ENCODE measurements around the gene MORC3.
"Not testable (repeated sequence)": the region's sequence is repeated elsewhere in the genome, so short reads cannot be mapped to it uniquely, and the experiment has no call there.

MORC3 gene

GRCh38 chr21:36319767-36320420, at the start of gene MORC3:
MORC3 (plus strand) TSS chr21:36320197; CDS start chr21:36320265, 68 bp downstream.
- DNase-seq: peak; percentile 98

DNA sequence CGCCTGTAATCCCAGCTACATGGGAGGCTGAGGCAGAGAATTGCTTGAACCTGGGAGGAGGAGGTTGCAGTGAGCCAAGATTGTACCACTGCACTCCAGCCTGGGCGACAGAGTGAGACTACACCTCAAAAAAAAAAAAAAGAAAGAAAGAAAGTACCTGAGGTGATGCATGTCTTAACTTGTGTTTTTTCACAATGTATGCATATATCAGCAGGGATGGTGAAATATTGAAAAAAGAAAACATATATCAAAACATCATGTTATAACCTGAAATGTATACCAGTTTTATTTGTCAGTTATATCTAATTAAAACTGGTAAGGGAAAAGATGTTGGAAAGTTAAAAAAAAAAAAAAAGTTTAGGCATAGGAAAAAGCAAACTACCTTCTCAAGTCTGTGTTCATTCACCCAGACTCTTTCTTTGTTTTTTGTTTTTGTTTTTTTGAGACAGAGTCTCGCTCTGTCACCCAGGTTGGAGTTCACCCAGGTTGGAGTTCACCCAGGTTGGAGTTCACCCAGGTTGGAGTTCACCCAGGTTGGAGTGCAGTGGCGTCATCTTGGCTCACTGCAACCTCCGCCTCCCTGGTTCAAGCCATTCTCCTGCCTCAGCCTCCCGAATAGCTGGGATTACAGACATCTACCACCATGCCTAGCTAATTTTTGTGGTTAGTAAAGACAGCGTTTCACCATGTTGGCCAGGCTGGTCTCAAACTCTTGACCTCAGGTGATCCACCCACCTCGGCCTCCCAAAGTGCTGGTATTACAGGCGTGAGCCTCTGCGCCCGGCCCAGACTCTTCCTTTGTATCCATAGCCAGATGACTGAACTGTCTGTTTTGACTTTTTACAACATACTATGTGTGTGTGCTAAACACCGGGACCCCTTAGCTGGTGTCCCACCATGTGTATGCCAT, 49.0 kb upstream of the MORC3 start:
- not testable (repeated sequence) for DNase-seq

GRCh38 chr21:36274128-36274527, 45.9 kb upstream of the MORC3 start:
- DNase-seq: no peak

GRCh38 chr21:36282568-36283230, 37.3 kb upstream of the MORC3 start:
- no peak for DNase-seq

DNA sequence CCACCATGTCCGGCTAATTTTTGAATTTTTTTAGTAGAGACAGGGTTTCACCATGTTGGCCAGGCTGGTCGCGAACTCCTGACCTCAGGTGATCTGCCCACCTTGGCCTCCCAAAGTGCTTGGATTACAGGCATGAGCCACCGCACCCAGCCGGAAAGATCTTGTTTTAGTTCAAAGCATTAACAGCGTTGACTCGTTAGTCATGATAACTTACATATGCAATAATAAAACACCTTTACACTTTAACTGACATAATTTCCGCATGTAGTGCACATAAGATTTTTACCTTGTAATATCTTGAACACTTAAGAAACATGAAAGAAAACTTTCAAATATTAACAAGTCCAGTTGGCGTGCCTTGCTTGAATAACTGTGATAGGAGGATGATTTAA, 36.8 kb upstream of the MORC3 start:
- not testable (repeated sequence) for DNase-seq

GRCh38 chr21:36288651-36289243, 31.2 kb upstream of the MORC3 start:
- no peak for DNase-seq

DNA sequence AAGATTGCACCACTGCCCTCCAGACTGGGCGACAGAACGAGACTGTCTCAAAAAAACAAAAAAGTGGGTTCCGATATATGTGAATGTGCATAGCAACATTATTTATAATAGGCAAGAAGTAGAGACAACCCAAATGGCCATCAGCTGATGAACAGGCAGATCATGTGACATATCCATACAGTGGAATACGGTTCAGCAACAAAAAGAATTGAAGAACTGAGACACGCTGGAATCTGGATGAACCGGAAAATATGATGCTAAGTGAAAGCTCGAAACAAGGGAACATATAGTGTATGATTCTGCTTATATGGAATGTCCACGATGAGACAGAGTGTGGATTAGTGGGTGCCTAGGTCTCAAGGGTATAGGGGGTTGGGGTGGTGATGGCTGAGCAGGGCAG, 28.5 kb upstream of the MORC3 start:
- DNase-seq: no peak

- DNase-seq: no peak
Measured at GRCh38 chr21:36297406-36297937, 22.5 kb upstream of the MORC3 start.

DNA sequence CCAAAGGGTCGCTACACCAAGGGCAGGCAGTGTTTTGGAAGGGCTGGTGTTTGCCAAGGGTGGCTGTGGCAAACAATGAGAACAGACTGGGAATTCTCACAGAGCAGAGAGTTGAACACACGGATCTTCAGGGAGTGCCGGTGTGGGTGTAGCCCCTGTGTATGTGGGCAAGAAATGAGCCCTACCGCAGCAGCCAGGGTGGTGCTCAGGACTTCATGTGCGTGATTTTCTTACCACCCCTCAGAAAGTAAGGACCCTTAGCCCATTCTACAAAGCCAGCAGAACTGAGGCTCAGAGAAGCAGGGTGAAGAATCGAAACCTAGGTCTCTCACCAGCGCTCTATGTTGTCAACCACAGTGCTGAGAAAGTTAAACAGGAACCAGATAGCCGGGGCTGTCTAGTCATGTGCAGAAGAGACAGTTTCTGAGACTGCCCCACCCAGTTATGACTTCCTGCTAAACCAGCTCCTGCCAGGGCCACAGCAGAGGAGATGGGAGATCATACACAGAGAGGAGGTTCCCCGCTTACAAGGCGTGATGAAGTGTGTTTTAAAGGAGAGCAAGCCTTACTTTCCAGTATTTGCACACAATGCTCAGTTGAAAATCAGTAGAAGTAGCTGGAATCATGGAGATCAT, 21.9 kb upstream of the MORC3 start:
- DNase-seq: peak; percentile 33

DNA sequence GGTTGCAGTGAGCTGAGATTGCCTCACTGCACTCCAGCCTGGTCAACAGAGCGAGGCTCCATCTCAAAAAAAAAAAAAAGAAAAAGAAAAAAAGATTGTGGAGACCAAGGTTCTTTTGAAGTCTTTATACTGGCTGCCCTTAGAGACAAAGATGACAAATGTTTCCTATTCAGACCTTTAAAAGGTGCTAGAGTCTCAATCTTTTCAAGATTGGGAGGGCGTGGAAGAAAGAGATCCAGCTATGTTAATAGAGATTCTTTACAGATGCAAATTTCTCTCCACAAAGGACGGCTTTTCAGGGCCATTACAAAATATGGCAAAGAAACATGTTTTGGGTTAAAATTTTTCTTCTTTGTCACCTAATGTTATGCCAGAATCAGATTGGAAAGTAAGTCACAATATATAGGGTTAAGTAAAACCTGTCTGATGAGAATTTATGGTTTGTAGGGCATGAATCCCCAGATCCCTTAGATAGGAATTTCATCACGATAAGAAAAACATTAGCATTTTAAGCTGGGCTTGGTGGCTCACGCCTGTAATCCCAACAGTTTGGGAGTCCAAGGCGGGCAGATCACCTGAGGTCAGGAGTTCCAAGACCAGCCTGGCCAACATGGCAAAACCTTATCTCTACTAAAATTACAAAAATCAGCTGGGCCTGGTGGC, 13.0 kb upstream of the MORC3 start:
- no peak for DNase-seq

DNA sequence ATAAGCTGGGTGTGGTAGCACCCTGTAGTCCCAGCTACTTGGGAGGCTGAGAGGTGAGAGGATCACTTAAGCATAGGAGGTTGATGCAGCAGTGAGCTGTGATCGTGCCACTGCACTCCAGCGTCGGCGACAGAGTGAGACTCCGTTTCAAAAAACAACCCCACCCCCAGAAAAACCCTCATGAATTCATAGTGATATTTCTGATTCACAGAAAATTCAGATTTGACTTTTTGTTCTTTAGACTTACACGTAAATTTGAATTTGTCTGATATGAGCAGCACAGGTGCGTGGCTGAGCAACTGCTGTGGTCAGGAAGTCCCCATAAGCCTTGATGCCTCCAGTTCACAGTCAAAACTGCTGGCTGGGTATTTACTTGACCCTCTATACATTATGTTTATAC, 10.0 kb upstream of the MORC3 start:
- DNase-seq: peak; percentile 30

DNA sequence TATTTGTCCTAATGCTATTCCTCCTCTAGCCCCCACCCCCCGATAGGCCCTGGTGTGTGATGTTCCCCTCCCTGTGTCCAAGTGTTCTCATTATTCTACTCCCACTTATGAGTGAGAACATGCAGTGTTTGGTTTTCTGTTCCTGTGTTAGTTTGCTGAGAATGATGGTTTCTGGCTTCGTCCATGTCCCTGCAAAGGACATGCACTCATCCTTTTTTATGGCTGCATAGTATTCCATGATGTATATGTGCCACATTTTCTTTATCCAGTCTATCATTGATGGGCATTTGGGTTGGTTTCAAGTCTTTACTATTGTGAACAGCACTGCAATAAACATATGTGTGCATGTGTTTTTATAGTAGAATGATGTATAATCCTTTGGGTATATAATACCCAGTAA, 6.6 kb upstream of the MORC3 start:
- not testable (repeated sequence) for DNase-seq

- not testable (repeated sequence) for DNase-seq
Measured at GRCh38 chr21:36316045-36316444, 4.0 kb upstream of the MORC3 start.

DNA sequence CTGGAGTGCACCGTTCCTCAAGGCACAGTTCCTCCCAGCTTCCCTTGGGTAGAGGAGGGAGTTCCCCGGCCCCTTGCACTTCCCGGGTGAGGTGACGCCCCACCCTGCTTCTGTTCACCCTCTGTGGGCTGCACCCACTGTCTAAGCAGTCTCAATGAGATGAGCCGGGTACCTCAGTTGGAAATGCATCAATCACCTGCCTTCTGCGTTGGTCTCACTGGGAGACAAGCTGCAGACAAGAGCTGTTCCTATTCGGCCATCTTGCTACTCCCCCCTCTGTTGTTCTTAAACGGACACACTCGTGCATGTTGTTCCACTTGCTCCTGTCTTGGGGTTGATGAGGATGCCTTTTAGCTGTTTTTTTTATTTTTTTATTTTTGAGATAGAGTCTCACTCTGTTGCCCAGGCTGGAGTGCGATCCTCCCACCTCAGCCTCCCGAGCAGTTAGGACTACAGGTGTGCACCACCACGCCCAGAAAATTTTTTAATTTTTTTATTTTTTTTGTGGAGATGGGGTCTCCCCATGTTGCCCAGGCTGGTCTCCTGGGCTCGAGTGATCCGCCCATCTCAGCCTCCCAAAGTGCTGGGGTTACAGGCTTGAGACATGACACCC, 3.0 kb upstream of the MORC3 start:
- no peak for DNase-seq

DNA sequence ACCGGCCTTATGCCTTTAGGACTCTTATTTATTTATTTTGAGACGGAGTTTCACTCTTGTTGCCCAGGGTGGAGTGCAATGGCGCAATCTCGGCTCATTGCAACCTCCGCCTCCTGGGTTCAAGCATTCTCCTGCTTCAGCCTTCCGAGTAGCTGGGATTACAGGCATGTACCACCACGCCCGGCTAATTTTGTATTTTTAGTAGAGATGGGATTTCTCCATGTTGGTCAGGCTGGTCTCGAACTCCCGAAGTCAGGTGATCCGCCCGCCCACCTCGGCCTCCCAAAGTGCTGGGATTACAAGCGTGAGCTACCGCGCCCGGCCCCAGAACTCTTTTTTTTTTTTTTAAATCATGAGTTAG, 611 bp upstream of the MORC3 start:
- not testable (repeated sequence) for DNase-seq

DNA sequence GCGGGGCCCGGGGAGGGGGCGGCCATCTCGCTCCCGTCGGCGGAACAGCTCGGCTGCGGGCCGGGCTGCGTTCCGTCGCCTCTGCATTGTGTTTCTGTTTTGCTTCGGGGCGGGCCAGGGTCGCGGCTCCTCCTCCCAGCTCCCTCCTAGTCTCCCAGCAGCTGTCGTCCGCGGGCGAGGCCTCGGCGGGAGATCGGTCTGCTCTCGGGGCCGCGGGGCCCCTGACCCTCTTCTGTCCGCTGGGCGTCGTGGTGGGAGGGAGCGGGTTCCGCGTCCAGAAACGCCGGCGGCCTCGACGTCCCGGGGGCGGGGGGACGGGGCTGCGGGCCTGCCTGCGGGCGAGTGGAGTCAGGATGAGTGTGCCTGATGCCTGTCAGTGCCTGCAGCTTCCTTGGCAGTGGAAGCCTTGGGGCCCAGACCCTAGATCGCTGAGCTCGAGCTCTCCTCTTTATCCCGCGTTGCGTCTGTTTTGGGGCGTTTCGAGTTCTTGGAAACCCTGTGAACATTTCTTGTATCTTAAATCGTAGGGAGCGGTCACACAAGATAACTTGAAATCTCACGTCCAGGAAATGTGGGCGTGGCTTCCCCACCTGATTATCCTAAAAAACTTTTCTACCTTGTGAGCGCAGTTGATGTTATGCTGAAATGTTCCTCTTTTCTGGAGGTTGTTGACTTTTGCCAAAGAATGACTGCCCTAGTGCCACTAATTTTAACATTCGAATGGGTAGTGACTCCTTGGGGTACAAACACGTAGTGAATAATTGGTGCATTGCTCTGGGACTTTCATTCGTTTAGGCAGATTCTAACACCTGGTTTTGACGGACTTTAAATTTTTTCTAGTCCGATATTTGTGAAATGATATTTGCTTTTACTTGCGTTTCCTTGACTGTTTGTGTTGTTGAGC, 676 bp downstream of the MORC3 start:
- no peak for DNase-seq

DNA sequence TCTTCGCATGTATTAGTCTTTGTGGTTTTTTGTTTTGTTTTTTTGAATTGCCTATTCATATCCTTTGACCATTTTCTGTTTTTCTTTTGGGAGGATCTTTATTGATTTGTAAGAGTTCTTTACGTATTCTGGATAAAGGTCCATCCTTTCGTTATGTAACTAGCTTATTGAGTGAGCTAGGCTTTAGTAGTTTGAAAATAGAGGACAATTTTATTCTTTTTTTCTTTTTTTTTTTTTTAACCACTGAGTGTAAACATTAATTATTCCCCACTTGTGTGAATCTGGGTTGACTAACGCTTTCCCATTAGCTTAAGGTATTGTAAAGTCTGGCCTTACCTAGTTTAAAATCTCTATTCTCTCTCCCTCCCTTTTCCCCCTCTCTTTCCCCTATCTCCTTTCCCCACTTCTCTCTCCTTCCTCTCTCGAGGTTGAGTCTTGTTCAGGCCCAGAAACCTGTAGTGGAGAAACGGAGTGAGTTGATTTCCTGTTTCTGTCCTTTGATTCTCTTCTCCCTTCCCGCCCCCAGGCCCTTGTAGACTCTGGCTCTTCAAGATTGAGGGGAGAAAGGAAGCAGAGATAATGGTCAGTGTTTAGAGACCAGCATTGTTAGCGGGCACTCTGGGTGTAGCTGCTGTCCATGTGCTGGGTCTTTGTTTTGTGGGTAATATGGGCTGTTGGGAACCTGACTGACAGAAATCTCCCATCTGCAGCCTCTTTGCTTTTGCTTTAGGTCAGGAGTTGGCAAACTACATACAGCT, 1.5 kb downstream of the MORC3 start:
- no peak for DNase-seq

DNA sequence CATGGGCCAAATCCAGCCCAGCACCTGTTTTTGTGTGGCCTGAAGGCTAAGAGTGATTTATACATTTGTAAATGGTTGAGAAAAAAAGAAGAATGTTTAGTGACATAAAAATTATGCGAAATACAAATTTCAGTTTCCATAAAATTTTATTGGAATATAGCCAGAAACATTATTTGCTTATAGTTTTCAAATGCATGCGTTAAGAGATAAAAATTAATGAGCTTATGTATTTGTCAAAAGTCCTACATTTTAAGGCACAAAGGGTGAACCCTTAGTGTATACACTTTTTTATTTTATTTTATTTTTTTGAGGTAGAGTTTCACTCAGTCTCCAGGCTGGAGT, 2.1 kb downstream of the MORC3 start:
- no peak for DNase-seq

- no peak for DNase-seq
Measured at GRCh38 chr21:36323032-36323431, 3.0 kb downstream of the MORC3 start.

All from stimulated activated CD4-positive, alpha-beta T cell treated with anti-CD3 and anti-CD28 coated beads, Interleukin-12 subunit alpha, Interleukin-12 subunit beta, amount 100 ng/mL, for 4 hours (primary cell).